NCI-H1930 (cell line): ENCODE measurements around the gene DEDD.

ENCODE experiments used
- DNase-seq, 2 experiments: peaks; one replicate each; lab custom pipeline; 2025; lab: John Stamatoyannopoulos, UW

Gene DEDD

DNA sequence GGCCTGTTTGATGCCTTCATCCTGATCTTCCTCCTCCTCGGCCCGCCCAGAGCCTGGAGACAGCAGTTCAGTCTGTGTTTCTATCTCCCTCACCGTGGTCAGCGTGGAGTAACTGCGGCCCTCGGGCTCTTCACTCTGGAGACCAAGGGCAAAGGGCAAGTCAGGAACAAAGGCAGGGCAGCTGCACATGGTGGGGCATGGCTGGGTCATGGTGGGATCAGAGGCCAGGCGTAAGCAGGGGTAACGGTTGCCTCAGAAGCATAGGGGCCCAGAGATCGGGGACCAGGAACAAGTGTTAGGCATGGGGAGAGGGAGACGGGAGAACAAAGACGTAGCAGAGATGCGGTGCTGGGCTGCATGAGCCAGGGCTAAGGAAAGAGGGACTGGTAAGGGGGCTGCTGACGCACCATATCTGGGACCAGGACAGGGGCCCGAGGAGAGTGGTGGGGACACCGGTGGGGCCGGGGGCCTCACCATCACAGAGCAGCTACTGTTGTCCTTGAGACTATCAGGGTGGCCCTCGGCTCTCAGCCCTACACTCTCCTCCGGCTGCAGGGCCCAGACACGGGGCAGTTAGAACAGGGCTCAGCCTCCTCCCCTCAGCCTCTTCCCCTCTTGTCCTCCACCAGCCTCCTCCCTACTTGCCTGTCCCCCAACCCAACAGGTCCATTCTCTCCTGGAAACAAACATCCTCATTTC is 59.6 kb downstream of the DEDD start:
- DNase-seq, result no peak

DNA sequence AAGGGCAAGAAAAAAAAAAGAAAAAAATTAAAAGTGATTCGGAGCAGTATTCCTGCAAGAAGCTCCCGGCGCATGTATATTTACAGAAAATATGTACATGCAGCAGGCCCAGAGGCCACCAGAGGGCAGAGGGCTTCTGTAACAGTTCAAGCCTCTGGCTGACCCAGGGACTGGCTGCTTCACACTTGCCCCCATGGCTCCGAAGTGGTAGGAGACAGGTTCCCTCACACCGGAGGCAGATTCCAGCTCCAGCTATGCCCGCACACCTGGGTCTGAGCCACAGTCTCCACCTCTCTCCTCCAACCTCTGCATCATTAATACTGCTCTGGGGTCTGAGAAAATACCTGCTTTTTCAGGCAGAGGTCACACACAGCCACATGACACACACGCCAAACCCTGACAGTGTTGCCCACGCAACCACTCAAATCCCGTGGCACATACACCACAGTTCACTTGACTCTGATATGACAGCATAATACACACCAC is 60.5 kb downstream of the DEDD start:
- DNase-seq, result no peak
